GM12878 (cell line): ENCODE data around the gene PCED1A. TPM values are rescaled to one million over a fixed set of nuclear protein-coding genes. Genes with fewer than 3 reads are reported as not detected.

Source experiments
- ATAC-seq: fragments of 200-7000 bp; cut with Tn5 transposase; 3 replicates; pipeline ENCODE4 v1.9.1; 2020; ENCODE audit warnings: mild to moderate bottlenecking, moderate library complexity
- BruUV-seq: library from RNA; stranded (reverse); fragments of 400-500 nt; replicated peaks from 2 replicates; lab custom pipeline; 2021; lab: Mats Ljungman, UMichigan
- CTCF ChIA-PET: fragments of 300-600 bp; sonication (Branson Sonifier 250); formaldehyde crosslinking; extraction: SDS; loops from one replicate; lab custom pipeline; 2021; ENCODE audit warnings: inconsistent platforms; lab: Yijun Ruan, JAX
- POLR2A ChIA-PET: fragments of 350-600 bp; formaldehyde crosslinking; extraction: SDS; loops from one replicate; lab custom pipeline; 2021; ENCODE audit warnings: inconsistent platforms; lab: Charles Lee
- RAD21 ChIA-PET: fragments of 300-600 bp; sonication (Branson Sonifier 250); formaldehyde crosslinking; loops from one replicate; lab custom pipeline; 2023; ENCODE audit warnings: antibody characterized with exemption; ENCODE audit not compliant: unreplicated experiment; lab: Charles Lee
- SMC1A ChIA-PET: fragments of 300-600 bp; sonication (Branson Sonifier 250); formaldehyde crosslinking; loops from one replicate; lab custom pipeline; 2023; ENCODE audit not compliant: unreplicated experiment, uncharacterized antibody; lab: Charles Lee
- DNase-seq: peaks from one replicate; pipeline ENCODE4 v3.0.0-alpha.2; 2011; ENCODE audit warnings: low read depth, low spot score
- FAIRE-seq: peaks from 3 replicates; lab custom pipeline; 2011; peaks lifted over from hg19 to GRCh38; lab: Jason Lieb, UNC
- H2AFZ ChIP-seq: 2 replicates; pipeline ENCODE4 v1.6.0; 2011; ENCODE audit warnings: low read depth, low read length, control low read depth; ENCODE audit not compliant: control insufficient read depth
- H3K27ac ChIP-seq: 2 replicates; pipeline ENCODE4 v1.5.1; 2011; ENCODE audit warnings: control low read depth; ENCODE audit not compliant: control insufficient read depth, insufficient read depth
- H3K27me3 ChIP-seq, 2 experiments: replicated peaks in 1 of 2; 2 replicates each; pipeline versions ENCODE4 v1.6.0 to v1.6.1; 2011; ENCODE audit warnings: low read length in 1 of 2; ENCODE audit not compliant: control insufficient read depth in 2 of 2, insufficient read depth in 2 of 2
- H3K36me3 ChIP-seq, 2 experiments: 2 replicates each; pipeline ENCODE4 v1.5.1; 2011; ENCODE audit warnings: low read length in 1 of 2; ENCODE audit not compliant: control insufficient read depth in 2 of 2, insufficient read depth in 2 of 2
- H3K4me1 ChIP-seq: 2 replicates; pipeline ENCODE4 v1.6.1; 2011; ENCODE audit warnings: mild to moderate bottlenecking, low read length, moderate library complexity, mixed read lengths; ENCODE audit not compliant: control insufficient read depth, insufficient read depth
- H3K4me2 ChIP-seq: 2 replicates; pipeline ENCODE4 v1.6.0; 2011; ENCODE audit warnings: control low read depth; ENCODE audit not compliant: control insufficient read depth, insufficient read depth
- H3K4me3 ChIP-seq: fragments of 200-600 bp; sonication (generic); 2 replicates; pipeline ENCODE4 v1.5.1; 2016
- H3K79me2 ChIP-seq: 2 replicates; pipeline ENCODE4 v1.6.0; 2011; ENCODE audit warnings: low read length; ENCODE audit not compliant: control insufficient read depth, insufficient read depth
- H3K9ac ChIP-seq: 2 replicates; pipeline ENCODE4 v1.8.0; 2011; ENCODE audit warnings: low read length, control low read depth, mixed read lengths; ENCODE audit not compliant: control insufficient read depth, insufficient read depth
- H3K9me3 ChIP-seq: replicated peaks from 3 replicates; pipeline ENCODE4 v1.5.1; 2011; ENCODE audit warnings: mild to moderate bottlenecking, low read length; ENCODE audit not compliant: control insufficient read depth, insufficient read depth
- H4K20me1 ChIP-seq: 2 replicates; pipeline ENCODE4 v1.6.0; 2011; ENCODE audit not compliant: control insufficient read depth, insufficient read depth
- ASH2L ChIP-seq: fragments of 300-600, 200-600 bp; sonication (generic); IDR thresholded peaks from 2 replicates; pipeline ENCODE4 v1.6.1; 2017; ENCODE audit warnings: low read depth, mild to moderate bottlenecking, borderline replicate concordance
- CHD2 ChIP-seq: IDR thresholded peaks from 2 replicates; pipeline ENCODE4 v1.6.1; 2011; ENCODE audit warnings: low read depth, low read length, improper control_type of control experiment, borderline replicate concordance
- EGR1 ChIP-seq, 2 experiments: IDR thresholded peaks; 1 replicate in 1 of 2; 2 replicates in 1 of 2; pipeline ENCODE4 v1.6.1; 2011 to 2012; ENCODE audit warnings: low read depth in 2 of 2, low read length in 2 of 2, borderline replicate concordance in 1 of 2, mild to moderate bottlenecking in 1 of 2, moderate library complexity in 1 of 2
- RAD21 ChIP-seq: IDR thresholded peaks from 2 replicates; pipeline ENCODE4 v1.6.1; 2011; ENCODE audit warnings: mild to moderate bottlenecking, low read depth, low read length, moderate library complexity; ENCODE audit not compliant: insufficient read depth
- ZNF24 ChIP-seq: fragments of 450-650 bp; IDR thresholded peaks from 2 replicates; pipeline ENCODE4 v1.6.1; 2017; ENCODE audit warnings: antibody characterized with exemption, mild to moderate bottlenecking
- WGBS: methylation state at CpG from one replicate; pipeline ENCODE4 v1.1.6; 2016; ENCODE audit warnings: low lambda C conversion rate; ENCODE audit not compliant: insufficient replicate concordance, insufficient coverage; ENCODE audit errors: missing lambda C conversion rate; 5-methylcytosine and 5-hydroxymethylcytosine counted together
- in situ Hi-C: fragments of 300-500 bp; cut with MboI; formaldehyde crosslinking; loops from 9 replicates; pipeline ENCODE4 v1.14.3; 2018; ENCODE audit warnings: mixed read lengths
- intact Hi-C: fragments of 100-400 bp; cut with micrococcal nuclease; formaldehyde crosslinking; loops from one replicate; pipeline ENCODE4 v1.14.2; 2022; ENCODE audit not compliant: unreplicated experiment
- polyA plus RNA-seq, 11 experiments: library from polyadenylated mRNA; depleted of rRNA in 4 of 11; unstranded in 6 of 11; stranded (reverse) in 5 of 11; fragments of >200 nt; fragmentation: Nextera tagmentation in 4 of 11; fragmentation: Illumina TruSeq in 1 of 11; extraction: Ambion mirVana in 4 of 11; extraction: Trizol in 1 of 11; gene quantifications; 1 replicate in 1 of 11; 2 replicates in 10 of 11; pipeline versions ENCODE4 v1.2.1 to v1.2.3, GENCODE V29; 2011 to 2016; ENCODE audit warnings: inconsistent platforms in 2 of 11, missing spikeins in 2 of 11, low read depth in 1 of 11
- total RNA-seq, 4 experiments: library from RNA; depleted of rRNA in 3 of 4; stranded (reverse); fragments of >200 nt in 3 of 4; fragmentation: Illumina TruSeq in 1 of 4; extraction: Trizol in 1 of 4; gene quantifications; 2 replicates each; pipeline versions ENCODE4 v1.2.1 to v1.2.3, GENCODE V29; 2013 to 2021

The PCED1A gene
- total and polyA plus RNA-seq, 10 of the 15 experiments (the other 5 are each of a cell fraction or from before 2014, with no cell fraction given): 4.5 to 30.9 (median 12.0) TPM

DNA sequence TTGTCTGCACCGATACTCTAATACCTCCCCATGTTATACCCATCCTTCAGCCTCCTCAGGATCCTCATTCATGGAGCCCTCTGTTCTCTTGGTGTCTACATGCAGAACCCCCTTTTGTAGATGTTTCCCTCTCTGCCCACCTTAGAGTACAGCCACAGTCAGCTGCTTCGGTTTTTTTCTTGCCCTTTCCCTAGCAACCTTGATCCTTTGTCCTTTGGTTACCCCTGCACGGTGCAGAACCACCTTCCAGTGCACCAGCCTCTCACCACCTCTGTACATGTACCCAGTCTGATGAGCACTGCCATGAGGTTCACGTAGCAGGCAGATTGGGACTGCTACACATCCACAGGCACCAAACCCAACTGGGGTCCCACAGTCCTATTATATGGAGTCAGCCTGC lies 7.3 kb upstream of the PCED1A start:
- Histone ChIP-seq H2AFZ (no peak overlapping the region), H3K4me1 (peaks cover 5% of the 10 kb centered on the region; the same call in 1 of the 2 replicates), H3K36me3 (no peaks in the 10 kb centered on the region), H3K4me3 (no peak overlapping the region), H3K9ac (no peak overlapping the region), H3K4me2 (no peak overlapping the region), H3K79me2 (no peaks in the 10 kb centered on the region), H3K9me3 (no peaks in the 10 kb centered on the region), H3K27me3 (no peaks in the 10 kb centered on the region), H4K20me1 (no peaks in the 10 kb centered on the region), H3K27ac (no peak overlapping the region)
- ChIA-PET POLR2A (no interaction called here), CTCF (no interaction called here), SMC1A (no interaction called here), RAD21 (no interaction called here)
- no peak for TF ChIP-seq ZNF24
- no peak for FAIRE-seq
- BruUV-seq: no TSS peak
- no peak for DNase-seq
- in situ Hi-C loops (no loop called here), intact Hi-C loops (no loop called here)
- 80% methylated on average over 4 of the region's 4 CpGs for WGBS
- no peak for ATAC-seq

DNA sequence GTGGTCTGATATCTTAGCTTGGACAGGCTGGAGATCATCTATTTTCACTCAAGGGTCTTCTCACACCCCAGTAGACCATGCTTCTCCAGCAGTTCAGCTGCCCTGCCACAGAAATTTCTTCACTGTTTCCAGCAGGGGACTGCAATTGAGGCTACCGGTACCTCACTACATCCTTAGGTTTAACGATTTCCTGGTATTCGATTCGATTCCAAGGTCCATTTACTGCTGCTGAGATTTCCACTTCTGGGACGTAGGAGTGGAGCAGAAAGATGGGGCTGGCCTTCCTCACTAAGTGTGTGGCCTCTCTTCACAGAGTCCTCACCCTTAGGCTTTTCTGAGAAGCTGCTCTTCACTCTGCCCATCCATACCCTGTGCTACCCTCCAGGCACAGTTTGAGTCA lies 6.2 kb upstream of the PCED1A start:
- H3K4me3 ChIP-seq: no peak overlapping the region
- POLR2A ChIA-PET: no interaction called here
- 96% methylated on average over 5 of the region's 5 CpGs for WGBS
- H3K4me2 ChIP-seq: no peak overlapping the region
- H3K79me2 ChIP-seq: no peaks in the 10 kb centered on the region
- H3K4me1 ChIP-seq: no peaks in the 10 kb centered on the region
- H3K27me3 ChIP-seq: no peaks in the 10 kb centered on the region
- in situ Hi-C loops: no loop called here
- FAIRE-seq: no peak
- H3K36me3 ChIP-seq: no peaks in the 10 kb centered on the region
- BruUV-seq: no TSS peak
- SMC1A ChIA-PET: no interaction called here
- intact Hi-C loops: no loop called here
- RAD21 ChIA-PET: no interaction called here
- H3K9me3 ChIP-seq: no peaks in the 10 kb centered on the region
- no peaks in the 10 kb centered on the region for H4K20me1 ChIP-seq
- TF ChIP-seq RAD21 (no peak), EGR1 (IDR thresholded peaks at IDR 0.05; ENCODE audit: borderline replicate concordance in 1 of 2, low read depth in 2 of 2, low read length in 2 of 2) (no peak), ASH2L (no peak), CHD2 (no peak)
- ATAC-seq: no peak
- H2AFZ ChIP-seq: no peak overlapping the region
- H3K9ac ChIP-seq: no peak overlapping the region
- DNase-seq: no peak
- H3K27ac ChIP-seq: no peak overlapping the region
- CTCF ChIA-PET: interaction anchor here (0.6 kb wide), 1 partner anchor 97 kb away, joined by 3 read pairs; no protein-coding TSS in a partner anchor
